ENCODE data around the gene GNGT2.

The GNGT2 gene

DNA sequence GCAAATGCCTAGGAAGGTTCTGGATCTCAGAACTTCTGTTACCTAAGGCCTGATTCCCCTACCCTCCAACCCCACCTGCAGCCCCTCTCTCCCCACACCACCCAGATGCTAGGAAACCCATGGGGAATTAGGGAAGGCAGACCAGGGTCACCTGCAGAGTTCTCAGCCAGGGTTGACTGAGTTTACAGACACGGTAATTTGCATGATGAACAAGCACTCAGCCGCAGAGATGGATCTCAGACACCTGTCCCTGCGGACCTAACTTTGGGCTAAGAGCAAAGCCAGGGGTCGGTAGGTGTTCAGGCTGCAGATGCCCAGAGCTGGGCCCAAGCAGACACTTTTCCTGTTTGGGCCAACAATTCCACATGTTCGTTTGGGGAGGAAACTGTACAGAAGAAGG is 3.0 kb upstream of the GNGT2 start:
- no peak for DNase-seq (ENCODE audit: low read depth, low spot score)
- H3K4me3 ChIP-seq (ENCODE audit: low read depth, low read length): no peak overlapping the region
- in situ Hi-C loops (cut with HindIII; ENCODE audit: low sequenced_read_pairs): no loop called here
- TF ChIP-seq, protein P1, sequence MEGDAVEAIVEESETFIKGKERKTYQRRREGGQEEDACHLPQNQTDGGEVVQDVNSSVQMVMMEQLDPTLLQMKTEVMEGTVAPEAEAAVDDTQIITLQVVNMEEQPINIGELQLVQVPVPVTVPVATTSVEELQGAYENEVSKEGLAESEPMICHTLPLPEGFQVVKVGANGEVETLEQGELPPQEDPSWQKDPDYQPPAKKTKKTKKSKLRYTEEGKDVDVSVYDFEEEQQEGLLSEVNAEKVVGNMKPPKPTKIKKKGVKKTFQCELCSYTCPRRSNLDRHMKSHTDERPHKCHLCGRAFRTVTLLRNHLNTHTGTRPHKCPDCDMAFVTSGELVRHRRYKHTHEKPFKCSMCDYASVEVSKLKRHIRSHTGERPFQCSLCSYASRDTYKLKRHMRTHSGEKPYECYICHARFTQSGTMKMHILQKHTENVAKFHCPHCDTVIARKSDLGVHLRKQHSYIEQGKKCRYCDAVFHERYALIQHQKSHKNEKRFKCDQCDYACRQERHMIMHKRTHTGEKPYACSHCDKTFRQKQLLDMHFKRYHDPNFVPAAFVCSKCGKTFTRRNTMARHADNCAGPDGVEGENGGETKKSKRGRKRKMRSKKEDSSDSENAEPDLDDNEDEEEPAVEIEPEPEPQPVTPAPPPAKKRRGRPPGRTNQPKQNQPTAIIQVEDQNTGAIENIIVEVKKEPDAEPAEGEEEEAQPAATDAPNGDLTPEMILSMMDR (IDR thresholded peaks at IDR 0.05; ENCODE audit: low read depth, low read length): no peak

DNA sequence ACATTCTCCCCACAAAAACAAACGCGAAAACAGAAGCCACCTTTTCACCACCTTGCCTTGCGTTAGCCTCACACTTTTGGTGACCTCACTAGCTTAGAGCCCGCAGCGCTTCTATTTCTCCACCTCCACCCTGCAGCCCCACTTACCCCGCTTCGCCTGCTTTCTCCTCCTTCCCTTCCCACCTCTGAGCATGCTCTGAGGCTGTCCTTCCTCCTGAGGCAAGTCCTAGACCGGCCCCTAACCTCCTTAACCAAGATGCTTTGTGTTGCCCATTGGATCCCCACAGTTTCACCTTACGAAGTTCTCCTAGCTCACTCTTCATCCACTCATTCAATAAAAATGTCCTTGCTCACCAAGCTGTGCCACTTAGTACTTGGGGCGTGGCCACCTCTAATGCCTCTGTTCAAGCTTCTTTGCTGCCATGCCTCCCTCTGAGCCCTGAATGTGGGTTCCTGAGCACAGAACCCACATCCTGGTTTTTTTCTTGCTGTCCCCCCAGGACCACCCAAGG is 1.3 kb downstream of the GNGT2 start:
- in situ Hi-C loops (cut with HindIII; ENCODE audit: low sequenced_read_pairs): no loop called here
- TF ChIP-seq, protein P1 (IDR thresholded peaks at IDR 0.05; ENCODE audit: low read depth, low read length): no peak
- no peak for DNase-seq (ENCODE audit: low read depth, low spot score)
- no peak overlapping the region for H3K4me3 ChIP-seq (ENCODE audit: low read depth, low read length)

DNA sequence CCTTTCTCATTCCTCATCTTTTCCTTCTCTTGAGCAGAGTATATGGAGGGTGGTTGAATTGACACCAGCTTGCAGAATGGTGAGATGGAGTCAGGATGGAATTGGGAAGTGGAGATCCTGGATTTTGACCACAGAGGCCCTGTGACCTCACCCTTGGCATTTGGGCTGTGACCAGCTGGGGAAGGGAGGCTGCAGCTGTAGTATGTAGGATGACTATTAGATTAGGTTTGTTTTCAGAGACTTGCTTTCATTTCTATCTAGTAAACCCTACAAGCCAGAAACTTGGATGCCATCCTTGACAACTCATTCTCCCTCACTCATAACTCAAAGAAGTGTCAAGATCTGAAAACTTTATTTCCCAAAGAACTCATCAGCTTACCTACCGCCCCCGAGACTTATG is 5.9 kb downstream of the GNGT2 start:
- no peak overlapping the region for H3K4me3 ChIP-seq (ENCODE audit: low read depth, low read length)
- TF ChIP-seq, protein P1 (IDR thresholded peaks at IDR 0.05; ENCODE audit: low read depth, low read length): no peak
- DNase-seq (ENCODE audit: low read depth, low spot score): no peak
- in situ Hi-C loops (cut with HindIII; ENCODE audit: low sequenced_read_pairs): no loop called here

DNA sequence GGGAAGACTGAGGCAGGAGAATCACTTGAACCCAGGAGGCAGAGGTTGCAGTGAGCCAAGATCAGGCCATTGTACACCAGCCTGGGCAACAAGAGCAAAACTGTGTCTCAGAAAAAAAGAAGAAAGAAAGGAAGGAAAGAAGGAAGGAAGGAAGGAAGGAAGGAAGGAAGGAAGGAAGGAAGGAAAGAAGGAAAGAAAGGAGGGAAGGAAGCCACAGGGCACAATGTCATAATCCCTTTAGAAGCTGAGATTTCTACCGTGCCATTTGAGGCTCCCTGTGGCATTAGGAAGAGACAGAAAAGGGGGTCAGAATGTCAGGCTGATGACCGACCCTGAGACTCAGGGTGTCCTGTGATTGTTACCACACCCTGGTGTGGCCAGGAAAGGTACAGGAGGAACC is 6.6 kb downstream of the GNGT2 start:
- no peak for DNase-seq (ENCODE audit: low read depth, low spot score)
- H3K4me3 ChIP-seq (ENCODE audit: low read depth, low read length): no peak overlapping the region
- in situ Hi-C loops (cut with HindIII; ENCODE audit: low sequenced_read_pairs): no loop called here
- TF ChIP-seq, protein P1 (IDR thresholded peaks at IDR 0.05; ENCODE audit: low read depth, low read length): no peak

DNA sequence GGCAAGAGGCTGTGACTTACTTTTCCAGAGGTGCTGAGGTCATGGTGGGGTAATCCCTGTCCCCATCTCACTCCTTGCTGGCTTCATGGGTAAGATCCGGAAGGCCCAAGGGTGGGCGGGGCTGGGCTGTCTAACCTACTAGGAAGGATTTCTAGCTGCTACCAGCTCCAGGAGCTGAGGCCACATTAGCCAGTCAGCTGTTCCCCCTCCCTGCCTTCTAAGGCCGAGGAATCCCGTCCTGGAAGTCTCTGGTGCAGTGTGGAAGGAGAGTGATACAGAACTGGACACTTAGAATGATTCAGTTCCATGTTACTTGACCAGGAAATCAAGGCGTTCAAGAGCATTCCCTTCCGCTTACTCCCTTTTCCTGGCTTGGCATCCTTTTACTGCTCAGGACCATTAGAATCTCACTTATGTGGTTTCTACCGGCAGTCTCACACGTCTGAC is 8.9 kb downstream of the GNGT2 start:
- H3K4me3 ChIP-seq (ENCODE audit: low read depth, low read length): no peak overlapping the region
- DNase-seq (ENCODE audit: low read depth, low spot score): peak; percentile 64
- TF ChIP-seq, protein P1 (IDR thresholded peaks at IDR 0.05; ENCODE audit: low read depth, low read length): no peak
- in situ Hi-C loops (cut with HindIII; ENCODE audit: low sequenced_read_pairs): no loop called here

DNA sequence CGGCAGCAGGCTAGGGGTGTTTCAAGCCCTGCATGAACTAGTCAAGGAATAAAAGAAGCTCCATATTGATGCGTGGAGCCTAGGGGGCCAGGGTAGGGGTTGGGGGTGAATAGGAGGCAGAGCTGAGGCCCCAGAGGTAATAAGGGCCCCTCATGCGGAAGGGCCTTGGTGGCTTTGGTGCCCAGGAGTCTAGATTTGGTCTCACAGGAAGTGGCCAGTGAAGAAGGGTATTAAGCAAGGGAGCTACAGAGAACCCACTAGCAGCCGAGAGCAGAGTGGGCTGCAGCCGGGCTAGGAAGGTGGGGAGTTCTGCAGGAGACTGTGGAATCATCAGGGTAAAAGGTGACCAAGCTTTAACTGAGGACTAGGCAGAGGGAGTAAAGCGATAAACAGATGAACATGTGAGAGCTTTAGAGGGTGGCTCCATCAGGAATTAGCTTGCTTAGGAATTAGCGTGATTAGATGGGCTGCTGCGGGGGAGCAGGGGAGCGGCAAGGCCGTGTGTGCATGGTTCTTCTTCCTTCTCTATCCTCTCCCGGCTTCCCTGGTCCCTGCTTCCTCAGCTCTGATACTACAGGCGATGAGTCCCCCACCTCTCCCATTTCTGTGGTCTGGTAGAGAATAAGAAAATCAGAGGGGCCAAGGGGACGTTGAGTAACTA is 9.8 kb downstream of the GNGT2 start:
- TF ChIP-seq, protein P1 (IDR thresholded peaks at IDR 0.05; ENCODE audit: low read depth, low read length): no peak
- H3K4me3 ChIP-seq (ENCODE audit: low read depth, low read length): no peak overlapping the region
- no peak for DNase-seq (ENCODE audit: low read depth, low spot score)
- in situ Hi-C loops (cut with HindIII; ENCODE audit: low sequenced_read_pairs): no loop called here
